NCI-H748 treated with DMSO at 0.1 percent for 48 hours (cell line): ENCODE data around the gene RAB3IP.
"Not testable (repeated sequence)": the region's sequence is repeated elsewhere in the genome, so short reads cannot be mapped to it uniquely, and the experiment has no call there.

ENCODE experiments used
- DNase-seq: peaks from one replicate; lab custom pipeline; 2025; lab: John Stamatoyannopoulos, UW

Gene RAB3IP

GRCh38 chr12:69756088-69756755 lies 17.6 kb downstream of the RAB3IP start:
- DNase-seq: no peak

DNA sequence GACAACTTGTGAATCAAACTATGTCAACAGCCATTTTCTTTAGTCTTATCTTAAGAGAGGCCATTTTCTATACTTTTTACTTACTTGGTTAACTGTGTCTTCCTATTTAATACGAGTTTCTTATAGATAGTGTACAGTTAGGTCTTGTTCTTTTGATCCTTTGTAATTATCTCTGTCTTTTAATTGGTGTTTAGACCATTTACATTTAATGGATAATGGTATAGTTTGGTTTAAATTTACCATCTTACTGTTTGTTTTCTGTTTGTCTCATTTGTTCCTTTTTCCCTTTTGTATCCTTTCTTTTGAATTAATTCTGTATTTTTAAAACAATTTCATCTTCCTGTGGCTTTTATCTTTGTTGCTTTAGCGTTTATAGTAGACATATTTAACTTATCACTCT lies 19.4 kb downstream of the RAB3IP start:
- no peak for DNase-seq

GRCh38 chr12:69759581-69759980 lies 20.9 kb downstream of the RAB3IP start:
- not testable (repeated sequence) for DNase-seq

DNA sequence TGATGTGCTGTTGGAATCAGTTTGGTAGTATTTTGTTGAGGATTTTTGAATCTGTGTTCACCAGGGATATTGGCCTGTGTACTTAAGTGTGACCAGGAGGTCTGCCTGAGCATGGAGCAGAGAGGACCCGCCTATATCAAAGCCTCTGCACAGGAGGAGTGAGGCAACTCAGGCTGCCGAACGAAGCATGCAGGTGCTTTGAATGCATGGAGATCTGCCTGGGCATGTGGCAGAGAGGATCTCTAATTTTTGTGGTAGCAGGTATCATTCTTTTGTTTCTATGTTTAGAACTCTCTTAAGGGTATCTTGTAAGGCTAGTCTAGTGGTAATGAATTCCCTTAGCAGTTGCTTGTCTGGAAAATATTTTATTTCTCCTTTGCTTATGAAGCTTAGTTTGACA lies 26.9 kb downstream of the RAB3IP start:
- no peak for DNase-seq

GRCh38 chr12:69766260-69766659 lies 27.6 kb downstream of the RAB3IP start:
- no peak for DNase-seq

- peak; percentile 72 for DNase-seq
Measured at GRCh38 chr12:69779928-69780327, 41.3 kb downstream of the RAB3IP start.

DNA sequence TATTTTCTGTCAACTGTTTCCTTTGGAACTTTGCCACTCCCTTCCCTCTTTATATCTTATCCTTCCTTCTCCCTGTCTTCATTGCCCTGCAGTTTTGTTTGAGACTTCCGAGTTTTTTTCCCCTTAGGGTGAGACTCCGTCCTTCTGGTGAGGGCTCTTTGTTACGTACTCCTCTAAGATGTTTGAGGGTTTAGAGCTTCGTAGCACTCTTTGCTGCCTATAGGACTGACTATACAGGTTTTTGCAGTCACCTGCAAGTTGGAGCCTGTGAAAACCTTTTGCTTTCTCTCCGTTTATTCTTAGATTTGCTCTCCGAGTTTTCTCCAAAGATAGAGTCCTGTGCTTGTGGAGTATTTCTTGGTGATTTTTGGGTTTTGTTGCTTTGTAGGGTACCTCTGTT lies 44.7 kb downstream of the RAB3IP start:
- DNase-seq: no peak

- no peak for DNase-seq
Measured at GRCh38 chr12:69789351-69789750, 50.7 kb downstream of the RAB3IP start.

DNA sequence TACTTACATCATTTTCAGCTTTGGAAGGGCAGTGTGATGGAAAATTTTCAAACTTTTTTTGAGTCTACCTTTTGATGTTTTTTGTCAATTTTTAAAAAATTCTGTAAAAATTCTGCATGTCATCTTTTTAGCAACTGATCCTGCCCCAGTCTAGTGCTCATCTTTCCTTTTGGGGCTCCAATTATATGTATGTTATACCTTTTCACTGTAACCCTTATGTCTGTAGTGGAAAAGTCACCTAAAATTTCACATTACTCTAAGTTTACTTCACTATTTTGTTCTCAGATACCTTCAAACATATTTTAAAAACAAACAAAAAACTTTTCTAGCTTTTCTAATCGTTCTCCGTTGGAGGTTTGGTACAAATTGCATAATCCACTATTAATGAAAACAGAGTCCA lies 53.9 kb downstream of the RAB3IP start:
- no peak for DNase-seq

DNA sequence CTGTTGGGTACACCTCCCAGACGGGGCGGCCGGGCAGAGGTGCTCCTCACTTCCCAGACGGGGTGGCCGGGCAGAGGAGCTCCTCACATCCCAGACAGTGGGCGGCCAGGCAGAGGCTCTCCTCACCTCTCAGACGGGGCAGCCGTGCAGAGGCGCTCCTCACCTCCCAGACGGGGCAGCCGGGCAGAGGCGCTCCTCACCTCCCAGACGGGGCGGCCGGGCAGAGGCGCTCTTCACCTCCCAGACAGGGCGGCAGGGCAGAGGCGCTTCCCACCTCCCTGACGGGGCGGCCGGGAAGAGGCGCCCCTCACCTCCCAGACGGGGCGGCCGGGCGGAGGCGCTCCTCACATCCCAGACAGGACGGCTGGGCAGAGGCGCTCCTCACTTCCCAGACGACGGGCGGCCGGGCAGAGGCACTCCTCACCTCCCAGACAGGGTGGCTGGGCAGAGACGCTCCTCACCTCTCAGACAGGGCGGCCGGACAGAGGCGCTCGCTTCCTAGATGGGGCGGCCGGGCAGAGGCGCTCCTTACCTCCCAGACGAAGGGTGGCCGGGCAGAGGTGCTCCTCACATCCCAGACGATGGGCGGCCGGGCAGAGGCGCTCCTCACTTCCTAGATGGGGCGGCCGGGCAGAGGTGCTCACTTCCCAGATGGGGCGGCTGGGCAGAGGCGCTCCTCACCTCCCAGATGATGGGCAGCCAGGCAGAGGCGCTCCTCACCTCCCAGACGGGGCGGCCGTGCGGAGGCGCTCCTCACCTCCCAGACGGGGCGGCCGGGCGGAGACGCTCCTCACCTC lies 68.6 kb downstream of the RAB3IP start:
- DNase-seq: not testable (repeated sequence)

- DNase-seq: no peak
Measured at GRCh38 chr12:69810870-69811498, 72.3 kb downstream of the RAB3IP start.

DNA sequence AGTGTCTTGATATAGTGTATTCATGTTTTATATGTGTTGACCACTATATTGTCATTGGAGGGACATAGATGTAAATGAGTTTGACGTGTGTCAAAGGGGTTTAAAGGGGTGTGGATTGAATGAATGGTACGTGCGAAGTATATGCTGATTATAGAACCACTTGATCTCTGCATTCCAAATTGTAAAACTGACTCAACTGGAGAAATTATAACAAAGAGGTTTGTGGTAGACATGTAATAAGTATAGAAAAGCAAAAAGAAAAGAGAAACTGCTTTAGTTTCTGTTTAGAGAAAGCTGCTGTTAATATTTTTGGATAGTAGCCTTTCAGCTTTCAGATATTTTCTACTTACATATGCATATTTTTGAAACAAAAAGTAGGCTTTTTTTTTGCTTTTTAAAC lies 77.4 kb downstream of the RAB3IP start:
- DNase-seq: no peak

DNA sequence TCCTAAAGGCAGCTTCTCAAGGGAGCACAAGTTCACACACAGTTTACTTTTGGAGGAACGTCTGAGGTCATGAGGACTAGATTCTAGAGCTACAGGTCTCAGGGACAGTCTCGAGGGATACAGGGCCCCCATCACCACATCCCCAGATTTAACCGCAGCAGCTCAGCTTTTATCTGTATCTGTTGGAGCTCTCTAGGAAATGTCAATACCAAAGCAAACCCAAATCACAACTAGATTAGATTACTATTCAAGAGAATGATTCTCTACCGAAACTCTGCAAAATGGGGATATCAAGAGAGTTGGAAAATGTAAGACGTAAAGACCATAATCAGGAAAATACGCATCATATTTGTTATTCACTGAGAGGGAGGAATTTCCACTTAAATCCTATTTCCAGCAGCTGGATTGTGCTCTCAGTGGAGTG lies 82.4 kb downstream of the RAB3IP start:
- no peak for DNase-seq

GRCh38 chr12:69821456-69822159 lies 82.9 kb downstream of the RAB3IP start:
- DNase-seq: peak; percentile 19

GRCh38 chr12:69822201-69822860 lies 83.7 kb downstream of the RAB3IP start:
- DNase-seq: no peak

GRCh38 chr12:69824028-69824427 lies 85.4 kb downstream of the RAB3IP start:
- DNase-seq: no peak

DNA sequence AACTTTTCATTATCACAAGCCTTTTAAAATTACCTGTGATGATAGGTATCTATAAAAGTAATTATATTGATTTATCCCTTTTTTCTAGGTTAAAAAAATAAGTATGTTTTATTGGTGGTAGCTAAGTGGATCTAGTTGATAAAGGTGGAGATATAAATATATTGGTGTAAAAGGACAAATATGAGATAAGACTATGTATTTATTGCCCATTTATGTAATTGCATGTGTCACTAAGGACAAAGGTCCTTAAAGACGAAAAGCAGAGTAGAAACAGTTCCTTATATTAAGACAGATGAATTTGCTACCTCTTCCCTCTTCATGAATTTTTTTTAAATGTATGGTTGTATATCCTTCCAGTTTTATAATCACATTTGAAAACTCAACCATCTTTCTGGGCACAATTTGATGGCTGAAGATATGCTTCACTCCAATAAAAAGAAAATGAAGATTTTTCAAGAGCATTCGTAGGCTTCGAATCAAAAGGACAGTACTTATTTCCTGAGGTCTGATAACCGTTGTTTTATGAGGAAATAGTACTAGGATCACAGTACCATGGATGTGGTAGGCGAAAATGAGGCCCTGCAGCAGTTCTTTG lies 86.4 kb downstream of the RAB3IP start, which contains the start of gene MYRFL:
TSS of gene MYRFL (plus strand) at position 262 of the 595 bp plus-strand sequence. CDS start at position 553, 291 bp downstream.
- no peak for DNase-seq

DNA sequence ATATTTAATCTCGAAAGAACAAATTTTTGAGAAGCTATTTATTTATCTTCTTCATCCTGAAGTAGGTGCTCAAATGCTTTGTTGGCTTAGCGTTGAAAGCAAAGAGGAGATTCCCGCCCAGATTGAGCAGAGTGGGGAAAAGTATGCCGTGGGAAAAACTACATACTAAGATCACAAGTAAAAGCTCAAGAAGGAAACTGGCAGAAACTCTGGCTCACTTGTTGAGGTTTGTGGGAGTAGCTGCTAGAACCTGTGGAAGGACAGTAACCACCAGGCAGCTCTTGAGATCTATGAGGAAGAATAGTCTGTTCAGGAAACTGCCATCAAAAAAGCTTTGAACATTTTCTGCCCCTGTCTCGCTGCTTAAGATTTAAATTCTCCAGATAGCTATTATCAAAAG lies 90.2 kb downstream of the RAB3IP start:
- DNase-seq: no peak

- no peak for DNase-seq
Measured at GRCh38 chr12:69833696-69834095, 95.0 kb downstream of the RAB3IP start.

DNA sequence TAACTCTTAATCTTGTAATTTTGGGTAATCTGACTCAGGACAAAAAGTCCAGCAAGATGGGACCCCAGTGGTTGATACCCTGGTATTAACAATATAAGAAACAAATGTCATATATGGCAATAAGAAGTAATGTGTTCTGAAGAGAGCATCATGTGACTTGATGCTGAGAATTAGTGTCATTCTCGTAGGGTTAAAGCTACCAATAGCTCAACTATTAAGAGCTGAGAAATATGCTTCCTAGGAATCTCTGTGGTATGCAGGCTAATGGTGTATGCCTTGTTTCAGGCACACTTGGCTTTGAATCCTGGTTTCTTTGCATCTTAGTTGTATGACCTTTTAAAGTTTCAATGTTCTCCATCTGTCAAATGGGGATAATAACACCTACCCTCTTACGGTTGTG lies 95.5 kb downstream of the RAB3IP start:
- DNase-seq: no peak

GRCh38 chr12:69834576-69834975 lies 95.9 kb downstream of the RAB3IP start:
- DNase-seq: no peak
